CD4-positive, alpha-beta T cell treated with Interferon alpha-2 for 1 hour (primary cell): ENCODE results near the gene UBR2.
"Not testable (repeated sequence)": the region's sequence is repeated elsewhere in the genome, so short reads cannot be mapped to it uniquely, and the experiment has no call there.

Source experiments
- DNase-seq, 2 donors: peaks; one replicate each; pipeline ENCODE4 v3.0.0-alpha.2; 2020 to 2022

The UBR2 gene

DNA sequence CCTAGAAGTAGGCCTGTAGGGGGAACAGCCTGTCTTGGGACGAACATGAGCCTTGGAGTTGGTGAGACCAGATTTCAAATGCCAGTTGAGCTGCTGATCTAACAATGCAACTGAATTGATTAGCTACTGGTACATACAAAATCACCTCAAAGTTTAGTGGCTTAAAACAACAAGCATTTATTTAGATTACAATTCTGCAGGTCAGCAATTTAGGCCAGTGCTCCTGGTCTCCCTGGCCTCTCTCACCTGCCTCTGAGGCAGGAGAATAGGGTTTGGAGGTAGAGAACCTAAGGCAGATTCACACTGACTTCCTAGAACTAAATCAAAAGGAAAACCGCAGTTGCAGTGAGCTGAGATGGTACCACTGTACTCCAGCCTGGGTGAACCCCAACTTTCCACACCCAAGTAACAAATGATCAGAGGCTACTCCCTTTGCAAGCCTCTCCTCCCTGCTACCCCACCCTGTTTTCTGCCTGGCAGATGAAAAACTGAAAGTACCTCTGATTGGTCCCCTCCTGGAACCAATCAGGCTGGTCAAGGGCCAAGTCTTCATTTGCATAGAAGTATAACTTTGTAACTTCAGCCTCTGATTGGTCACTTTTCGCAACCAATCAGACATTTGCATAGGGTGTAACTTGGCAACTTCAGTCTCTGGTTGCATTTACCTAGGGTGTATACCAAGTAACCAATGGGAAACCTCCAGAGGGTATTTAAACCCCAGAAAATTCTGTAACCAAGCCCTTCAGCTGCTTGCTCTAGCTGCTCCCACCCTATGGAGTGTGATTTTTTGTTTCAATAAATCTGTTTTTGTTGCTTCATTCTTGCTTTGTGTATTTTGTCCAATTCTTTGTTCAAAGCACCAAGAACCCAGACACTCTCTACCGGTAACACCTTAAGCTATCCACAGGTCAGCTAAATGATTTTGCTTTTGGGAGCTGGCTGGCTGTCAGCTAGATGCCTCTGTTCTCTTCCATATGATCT, 8.1 kb upstream of the UBR2 start:
- peak; percentile 19 to 71 for DNase-seq

- DNase-seq: no peak
Observed at GRCh38 chr6:42556462-42556861, 7.4 kb upstream of the UBR2 start.

DNA sequence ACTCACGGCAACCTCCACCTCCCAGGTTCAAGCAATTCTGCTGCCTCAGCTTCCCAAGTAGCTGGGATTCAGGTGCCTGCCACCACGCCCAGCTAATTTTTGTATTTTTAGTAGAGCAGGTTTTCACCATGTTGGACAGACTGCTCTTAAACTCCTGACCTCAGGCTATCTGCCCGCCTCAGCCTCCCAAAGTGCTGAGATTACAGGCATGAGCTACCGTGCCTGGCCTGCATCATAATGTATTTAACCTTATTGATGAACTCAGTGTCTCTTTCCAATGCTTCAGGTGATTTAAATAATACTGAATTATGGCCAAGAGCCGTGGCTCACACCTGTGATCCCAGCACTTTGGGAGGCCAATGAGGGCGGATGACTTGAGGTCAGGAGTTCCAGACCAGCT, 4.6 kb upstream of the UBR2 start:
- not testable (repeated sequence) for DNase-seq

DNA sequence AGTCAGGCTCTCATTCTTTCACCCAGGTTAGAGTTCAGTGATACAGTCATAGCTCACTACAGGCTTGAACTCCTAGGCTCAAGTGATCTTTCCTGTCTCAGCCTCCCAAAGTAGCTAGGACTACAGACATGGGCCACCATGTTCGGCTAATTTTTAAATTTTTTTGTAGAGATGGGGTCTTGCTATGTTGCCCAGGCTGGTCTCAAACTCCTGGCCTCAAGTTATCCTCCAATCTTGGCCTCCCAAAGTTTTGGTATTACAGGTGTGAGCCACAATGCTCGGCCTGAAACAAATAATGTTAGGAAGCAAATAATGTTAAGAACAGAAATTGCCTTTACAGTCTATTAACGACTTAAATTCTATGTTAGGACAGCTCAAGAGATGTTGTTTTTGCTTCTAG, 1.8 kb upstream of the UBR2 start:
- no peak for DNase-seq

GRCh38 chr6:42562788-42563405, 932 bp upstream of the UBR2 start:
- no peak for DNase-seq

DNA sequence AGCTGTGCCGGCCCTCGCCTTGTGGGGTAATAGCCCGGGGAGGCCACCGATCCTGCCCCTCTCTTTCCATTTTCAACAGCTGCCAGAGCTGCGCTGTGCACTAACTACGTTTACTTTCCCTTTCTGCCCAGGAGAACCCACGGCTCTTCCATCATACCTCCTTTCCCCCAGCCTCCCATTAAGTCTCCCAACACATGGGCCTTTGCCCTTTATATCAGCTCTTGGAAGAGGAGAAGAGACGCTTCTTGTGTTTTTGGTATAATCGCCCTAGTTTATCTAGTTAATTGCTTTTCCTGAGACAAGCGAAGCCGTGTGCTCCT, 637 bp downstream of the UBR2 start:
- DNase-seq: no peak

DNA sequence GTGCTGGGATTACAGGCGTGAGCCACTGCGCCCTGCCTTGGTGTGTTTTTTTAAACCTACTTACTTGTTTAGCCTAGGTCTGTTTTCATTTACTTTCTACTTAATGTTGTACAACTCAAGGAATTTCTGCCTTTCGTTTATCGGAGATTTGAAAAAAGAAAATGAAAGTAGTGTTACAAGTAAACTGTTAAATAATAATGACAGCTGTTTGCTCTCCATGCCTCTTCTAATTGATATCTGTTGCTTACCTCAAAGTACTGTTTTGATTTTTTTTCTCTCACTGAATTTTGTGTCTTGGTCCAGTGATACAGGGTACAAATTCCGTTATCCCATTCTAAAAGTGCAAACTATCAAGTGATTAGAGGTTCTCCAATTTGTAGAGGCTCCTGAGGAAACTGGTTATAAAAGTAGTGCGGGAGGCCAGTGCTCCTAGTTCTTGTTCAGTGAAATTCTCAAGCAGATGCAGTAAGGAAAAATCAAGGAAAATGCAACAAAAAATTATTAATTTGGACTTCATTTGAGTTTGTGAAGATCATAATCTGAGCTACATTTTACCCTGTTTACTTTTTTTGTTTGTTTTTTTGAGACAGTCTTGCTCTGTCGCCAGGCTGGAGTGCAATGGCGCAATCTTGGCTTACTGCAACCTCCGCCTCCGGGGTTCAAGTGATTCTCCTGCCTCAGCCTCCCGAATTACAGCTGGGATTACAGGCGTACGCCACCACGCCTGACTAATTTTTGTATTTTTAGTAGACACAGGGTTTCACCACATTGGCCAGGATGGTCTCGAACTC, 2.2 kb downstream of the UBR2 start:
- DNase-seq: peak in 1 of 2 donors; percentile 26

DNA sequence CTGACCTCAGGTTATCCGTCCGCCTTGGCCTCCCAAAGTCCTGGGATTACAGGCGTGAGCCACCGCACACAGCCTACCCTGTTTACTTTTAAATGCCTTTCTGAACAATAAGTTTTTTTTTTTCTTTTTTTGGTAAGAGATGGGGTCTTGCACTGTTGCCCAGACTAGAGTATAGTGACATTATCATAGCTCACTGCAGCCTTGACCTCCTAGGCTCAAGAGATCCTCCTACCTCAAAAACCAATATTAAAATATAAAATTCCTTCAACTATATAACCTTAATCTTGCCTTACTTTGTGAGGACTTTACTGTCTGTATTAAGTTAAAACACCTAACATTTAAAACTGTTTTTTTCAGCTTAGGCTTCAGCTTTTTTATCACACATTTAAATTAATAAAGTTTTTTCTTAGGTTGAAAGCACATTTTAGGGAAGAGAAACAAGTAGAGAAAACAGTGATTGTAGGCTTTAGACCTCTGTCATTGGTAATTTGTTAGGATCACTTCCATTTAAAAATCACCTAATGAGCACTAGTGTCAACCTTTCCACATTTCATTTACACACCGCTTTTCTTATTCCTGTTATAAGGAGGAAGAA, 2.9 kb downstream of the UBR2 start:
- no peak for DNase-seq

DNA sequence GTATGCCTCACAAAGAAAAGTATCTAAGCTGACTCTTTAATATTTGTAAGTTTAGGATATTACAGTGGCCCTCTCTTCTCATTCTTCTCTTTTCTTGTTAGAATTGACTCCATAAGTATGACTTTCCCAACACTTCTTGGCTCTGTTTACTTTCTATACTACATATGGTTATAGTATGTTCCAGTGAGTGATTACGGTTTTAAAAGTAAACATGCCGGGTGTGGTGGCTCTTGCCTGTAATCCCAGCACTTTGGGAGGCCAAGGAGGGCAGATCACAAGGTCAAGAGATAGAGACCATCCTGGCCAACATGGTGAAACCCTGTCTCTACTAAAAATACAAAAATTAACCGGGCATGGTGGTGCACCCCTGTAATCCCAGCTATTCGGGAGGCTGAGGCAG, 3.4 kb downstream of the UBR2 start:
- DNase-seq: not testable (repeated sequence)

- DNase-seq: peak in 1 of 2 donors; percentile 14
Observed at GRCh38 chr6:42569102-42570028, 5.5 kb downstream of the UBR2 start.

DNA sequence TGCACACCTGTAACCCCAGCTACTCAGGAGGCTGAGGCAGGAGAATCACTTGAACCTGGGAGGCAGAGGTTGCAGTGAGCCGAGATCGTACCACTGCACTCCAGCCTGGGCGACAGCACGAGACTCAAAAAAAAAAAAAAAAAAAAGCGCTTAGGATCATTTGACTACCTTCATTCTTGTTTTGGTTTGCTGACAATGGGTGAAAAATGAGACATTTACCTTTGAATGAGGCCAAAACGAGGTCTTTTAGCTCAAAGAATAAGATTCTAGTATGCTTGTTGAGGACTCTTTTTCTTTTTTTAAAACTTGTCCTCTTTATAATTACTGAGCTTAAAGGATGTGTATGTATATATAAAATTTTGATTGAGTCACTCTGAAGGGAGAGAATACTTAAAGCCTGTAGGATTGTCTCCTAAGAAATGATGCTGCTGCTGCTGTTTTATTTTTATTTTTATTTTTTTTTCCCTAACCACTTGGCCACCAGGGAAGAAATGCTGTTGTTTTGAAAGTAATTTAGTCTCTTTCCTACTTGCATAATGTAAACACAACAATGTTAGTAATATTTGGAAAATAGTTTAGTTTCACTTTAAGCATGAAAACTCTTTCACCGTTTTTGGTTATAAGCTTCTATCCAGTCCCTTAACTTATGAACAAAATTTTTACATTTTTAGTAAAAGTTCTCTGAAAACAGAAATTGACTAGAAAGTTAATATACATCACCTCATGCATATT, 7.9 kb downstream of the UBR2 start:
- no peak for DNase-seq

DNA sequence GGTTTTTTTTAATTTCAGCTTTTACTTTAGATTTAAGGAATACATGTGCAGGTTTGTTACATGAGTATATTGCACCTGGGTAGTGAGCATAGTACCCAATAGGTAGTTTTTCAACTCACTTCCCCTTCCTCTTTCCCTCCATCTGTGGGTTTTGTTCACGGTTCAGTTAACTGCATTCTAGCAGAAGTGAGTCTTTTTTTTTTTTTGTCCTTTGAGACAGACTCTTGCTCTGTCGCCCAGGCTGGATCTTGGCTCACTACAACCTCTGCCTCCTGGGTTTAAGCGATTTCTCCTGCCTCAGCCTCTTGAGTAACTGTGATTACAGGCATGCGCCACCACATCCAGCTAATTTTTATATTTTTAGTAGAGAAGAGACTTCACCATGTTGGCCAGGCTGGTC, 8.7 kb downstream of the UBR2 start:
- DNase-seq: peak; percentile 24 to 29

GRCh38 chr6:42576538-42576937, 12.7 kb downstream of the UBR2 start:
- DNase-seq: not testable (repeated sequence)

GRCh38 chr6:42598300-42598699, 34.5 kb downstream of the UBR2 start:
- DNase-seq: no peak

DNA sequence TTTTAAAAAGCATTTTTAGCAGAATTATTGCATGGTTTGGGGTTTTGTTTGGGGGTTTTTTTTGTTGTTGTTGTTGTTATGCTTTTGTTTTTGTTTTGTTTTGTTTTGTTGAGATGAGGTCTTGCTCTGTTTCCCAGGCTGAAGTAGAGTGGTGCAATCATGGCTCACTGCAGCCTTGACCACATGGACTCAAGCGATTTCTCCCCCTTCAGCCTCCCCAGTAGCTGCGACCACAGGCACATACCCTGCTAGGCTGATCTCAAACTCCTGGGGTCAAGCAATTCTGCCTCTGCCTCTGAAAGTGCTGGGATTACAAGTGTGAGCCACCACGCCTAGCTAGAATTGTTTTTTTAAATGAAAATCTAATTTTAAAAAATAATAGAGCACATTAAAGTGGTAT, 35.7 kb downstream of the UBR2 start:
- no peak for DNase-seq

- DNase-seq: no peak
Observed at GRCh38 chr6:42604150-42604549, 40.3 kb downstream of the UBR2 start.

GRCh38 chr6:42604699-42605098, 40.9 kb downstream of the UBR2 start:
- not testable (repeated sequence) for DNase-seq

- no peak for DNase-seq
Observed at GRCh38 chr6:42610416-42610815, 46.6 kb downstream of the UBR2 start.

DNA sequence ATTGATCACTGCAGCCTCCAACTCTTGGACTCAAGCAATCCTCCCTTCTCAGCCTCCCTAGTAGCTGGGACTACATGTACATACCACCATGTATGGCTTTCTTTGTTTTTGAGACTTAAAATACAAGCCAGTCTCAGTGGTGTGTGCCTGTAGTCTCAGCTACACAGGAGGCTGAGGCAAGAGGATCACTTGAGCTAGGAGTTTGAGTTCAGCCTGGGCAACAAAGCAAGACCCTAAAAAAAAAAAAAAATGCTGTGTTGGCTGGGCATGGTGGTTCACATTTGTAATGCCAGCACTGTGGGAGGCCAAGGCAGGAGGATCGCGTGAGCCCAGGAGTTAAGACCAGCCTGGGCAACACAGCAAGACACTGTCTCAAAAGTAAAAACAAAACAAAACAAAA, 51.7 kb downstream of the UBR2 start:
- no peak for DNase-seq

GRCh38 chr6:42616716-42617115, 52.9 kb downstream of the UBR2 start:
- no peak for DNase-seq

DNA sequence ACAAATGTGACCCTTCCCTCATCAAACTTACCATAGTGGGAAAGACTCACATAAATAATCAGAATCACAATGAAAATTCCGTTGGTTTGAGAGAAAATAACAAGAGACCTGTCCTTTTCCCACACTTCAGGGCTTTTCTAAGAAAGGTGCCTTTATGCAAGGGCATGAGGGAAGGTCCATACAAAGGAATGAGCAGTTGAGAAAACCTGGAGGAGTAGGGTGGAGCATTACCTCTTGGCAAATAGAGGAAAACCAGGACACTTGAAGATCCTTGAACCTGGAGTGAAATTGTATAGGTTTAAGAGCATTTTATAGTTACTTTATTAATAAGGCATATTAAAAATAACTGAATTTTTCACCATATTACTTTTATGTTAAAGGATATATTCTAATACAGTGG, 54.3 kb downstream of the UBR2 start:
- no peak for DNase-seq
